PFSK-1 (cell line): ENCODE measurements around the gene ZNF512B.

ENCODE experiments used
- POLR2AphosphoS5 ChIP-seq: IDR thresholded peaks from 2 replicates; pipeline ENCODE4 v1.6.1; 2012; ENCODE audit warnings: low read depth, mild to moderate bottlenecking, control low read depth, low read length, moderate library complexity
- SIN3A ChIP-seq: IDR thresholded peaks from 2 replicates; pipeline ENCODE4 v1.6.1; 2012; ENCODE audit warnings: mild to moderate bottlenecking, low read length, moderate library complexity, borderline replicate concordance; ENCODE audit not compliant: insufficient read depth
- TAF1 ChIP-seq: IDR thresholded peaks from 2 replicates; pipeline ENCODE4 v1.6.1; 2012; ENCODE audit warnings: low read length, control low read depth, borderline replicate concordance; ENCODE audit not compliant: insufficient read depth

DNA sequence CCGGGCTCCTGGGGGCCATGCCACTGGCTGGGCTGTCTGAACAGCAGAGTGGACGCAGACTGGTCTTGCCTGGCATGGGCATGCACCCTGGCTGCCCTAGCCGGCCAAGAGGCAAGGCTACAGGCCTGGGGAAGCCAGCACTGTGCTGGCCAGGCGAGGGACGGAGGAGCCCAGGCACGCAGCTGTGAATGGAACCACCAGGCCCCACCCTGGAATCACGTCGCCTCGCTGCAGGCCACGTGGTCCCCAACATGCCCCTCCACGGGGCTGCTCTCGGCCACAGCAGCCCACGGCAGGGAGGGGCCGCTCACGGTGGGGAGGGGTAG is 17.6 kb downstream of the ZNF512B start:
- no peak for TF ChIP-seq POLR2AphosphoS5
- TF ChIP-seq SIN3A = no peak
- no peak for TF ChIP-seq TAF1
